CD4-positive, alpha-beta T cell treated with Interleukin-15 for 1 hour (primary cell): Measurements from ENCODE around the gene CHRDL2.
"Not testable (repeated sequence)": the region's sequence is repeated elsewhere in the genome, so short reads cannot be mapped to it uniquely, and the experiment has no call there.

Experiments used
- DNase-seq: peaks from one replicate; pipeline ENCODE4 v3.0.0-alpha.2; 2020

The CHRDL2 gene

GRCh38 chr11:74731301-74732094 lies at the start of gene CHRDL2:
Gene CHRDL2, minus strand, starts transcription at chr11:74731426. Its CDS starts 538 bp downstream, at chr11:74730888.
- DNase-seq, result no peak

GRCh38 chr11:74780248-74781005 lies 49.2 kb upstream of the CHRDL2 start:
- DNase-seq, result no peak

GRCh38 chr11:74778581-74778980 lies 47.4 kb upstream of the CHRDL2 start:
- no peak for DNase-seq

- DNase-seq, result no peak
Measured at GRCh38 chr11:74777877-74778276, 46.7 kb upstream of the CHRDL2 start.

GRCh38 chr11:74777038-74777437 lies 45.8 kb upstream of the CHRDL2 start:
- no peak for DNase-seq

- no peak for DNase-seq
Measured at GRCh38 chr11:74776546-74776945, 45.3 kb upstream of the CHRDL2 start.

- DNase-seq, result no peak
Measured at GRCh38 chr11:74775762-74776161, 44.5 kb upstream of the CHRDL2 start.

GRCh38 chr11:74773476-74773875 lies 42.2 kb upstream of the CHRDL2 start:
- DNase-seq, result no peak

- no peak for DNase-seq
Measured at GRCh38 chr11:74771139-74771538, 39.9 kb upstream of the CHRDL2 start.

GRCh38 chr11:74770456-74770855 lies 39.2 kb upstream of the CHRDL2 start:
- DNase-seq, result no peak

GRCh38 chr11:74769055-74769707 lies 38.0 kb upstream of the CHRDL2 start:
- no peak for DNase-seq

- DNase-seq, result not testable (repeated sequence)
Measured at GRCh38 chr11:74768172-74768651, 37.0 kb upstream of the CHRDL2 start.

- DNase-seq, result no peak
Measured at GRCh38 chr11:74766905-74767304, 35.7 kb upstream of the CHRDL2 start.

GRCh38 chr11:74756571-74756970 lies 25.3 kb upstream of the CHRDL2 start:
- DNase-seq, result no peak

- DNase-seq, result no peak
Measured at GRCh38 chr11:74755395-74755995, 24.3 kb upstream of the CHRDL2 start.

GRCh38 chr11:74754507-74755252 lies 23.5 kb upstream of the CHRDL2 start:
- DNase-seq, result no peak

GRCh38 chr11:74751303-74751702 lies 20.1 kb upstream of the CHRDL2 start:
- no peak for DNase-seq

GRCh38 chr11:74750598-74750997 lies 19.4 kb upstream of the CHRDL2 start:
- DNase-seq, result not testable (repeated sequence)

- DNase-seq, result no peak
Measured at GRCh38 chr11:74749965-74750296, 18.7 kb upstream of the CHRDL2 start.

GRCh38 chr11:74749127-74749964 lies 18.1 kb upstream of the CHRDL2 start:
- DNase-seq, result peak; percentile 54
